CD14-positive monocyte (primary cell): ENCODE data around the gene CPN1. TPM values are rescaled to one million over a fixed set of nuclear protein-coding genes. Genes with fewer than 3 reads are reported as not detected.
"Not testable (repeated sequence)": the region's sequence is repeated elsewhere in the genome, so short reads cannot be mapped to it uniquely, and the experiment has no call there.

Experiments
- DNase-seq, 3 donors: peaks; one replicate each; pipeline ENCODE4 v3.0.0-alpha.2; 2011 to 2022
- H2AFZ ChIP-seq: 2 replicates; pipeline ENCODE4 v1.6.0; 2012; ENCODE audit warnings: mild to moderate bottlenecking, low read depth, low read length, inconsistent platforms; ENCODE audit not compliant: insufficient read depth, poor library complexity, severe bottlenecking
- H3K27ac ChIP-seq, 2 donors: 1 replicate in 1 of 2; 2 replicates in 1 of 2; pipeline ENCODE4 v1.5.1; 2012 to 2013; ENCODE audit warnings: low read length in 2 of 2, control low read depth in 1 of 2, inconsistent platforms in 1 of 2, low read depth in 1 of 2, mild to moderate bottlenecking in 1 of 2
- H3K27me3 ChIP-seq, 2 donors: one replicate each; pipeline versions ENCODE4 v1.6.0 to v1.6.1; 2011 to 2013; ENCODE audit warnings: low read length in 2 of 2; ENCODE audit not compliant: control insufficient read depth in 2 of 2, insufficient read depth in 2 of 2
- H3K36me3 ChIP-seq, 2 donors: replicated peaks in 1 of 2; 1 replicate in 1 of 2; 2 replicates in 1 of 2; pipeline versions ENCODE4 v1.5.1 to v1.6.1; 2012 to 2013; ENCODE audit warnings: low read length in 2 of 2, control low read depth in 1 of 2, inconsistent platforms in 1 of 2, mild to moderate bottlenecking in 1 of 2; ENCODE audit not compliant: insufficient read depth in 2 of 2, control insufficient read depth in 1 of 2
- H3K4me1 ChIP-seq, 2 donors: 1 replicate in 1 of 2; 2 replicates in 1 of 2; pipeline versions ENCODE4 v1.5.1 to v1.6.1; 2012 to 2013; ENCODE audit warnings: low read length in 2 of 2, control low read depth in 1 of 2, inconsistent platforms in 1 of 2, mild to moderate bottlenecking in 1 of 2, moderate library complexity in 1 of 2; ENCODE audit not compliant: insufficient read depth in 2 of 2, control insufficient read depth in 1 of 2
- H3K4me2 ChIP-seq: replicated peaks from 2 replicates; pipeline ENCODE3; 2012; ENCODE audit warnings: low read length, moderate library complexity, mild to moderate bottlenecking; ENCODE audit not compliant: poor library complexity, severe bottlenecking; ENCODE audit errors: extremely low read depth
- H3K4me3 ChIP-seq, 3 experiments: fragments of 200-600 bp in 1 of 3; sonication (generic) in 1 of 3; replicated peaks in 1 of 3; 1 replicate in 2 of 3; 2 replicates in 1 of 3; pipeline ENCODE4 v1.5.1; 2011 to 2013; ENCODE audit warnings: low read length in 3 of 3, mild to moderate bottlenecking in 3 of 3, control low read depth in 2 of 3, low read depth in 2 of 3, inconsistent platforms in 1 of 3, moderate library complexity in 1 of 3
- H3K79me2 ChIP-seq: 2 replicates; pipeline ENCODE4 v1.6.0; 2012; ENCODE audit warnings: mild to moderate bottlenecking, control low read depth, inconsistent platforms, low read length, moderate library complexity; ENCODE audit not compliant: insufficient read depth
- H3K9ac ChIP-seq: 2 replicates; pipeline ENCODE4 v1.6.0; 2017; ENCODE audit warnings: low read length, mild to moderate bottlenecking; ENCODE audit not compliant: insufficient read depth, poor library complexity, severe bottlenecking
- H3K9me3 ChIP-seq, 2 donors: replicated peaks in 1 of 2; 1 replicate in 1 of 2; 2 replicates in 1 of 2; pipeline versions ENCODE4 v1.5.1 to v1.6.1; 2012 to 2013; ENCODE audit warnings: low read length in 2 of 2, control low read depth in 1 of 2; ENCODE audit not compliant: control insufficient read depth in 1 of 2, insufficient read depth in 1 of 2
- H4K20me1 ChIP-seq: 2 replicates; pipeline ENCODE4 v1.6.0; 2012; ENCODE audit warnings: mild to moderate bottlenecking, low read length, control low read depth, moderate library complexity; ENCODE audit not compliant: insufficient read depth
- H3K27ac Mint-ChIP-seq, 7 donors: one replicate each; pipeline ENCODE4 v1.8.0; 2020; ENCODE audit warnings: mild to moderate bottlenecking in 7 of 7, mixed read lengths in 7 of 7, moderate library complexity in 6 of 7, inconsistent platforms in 2 of 7
- H3K27me3 Mint-ChIP-seq, 3 donors: one replicate each; pipeline ENCODE4 v1.8.0; 2021 to 2022; ENCODE audit warnings: low read depth in 3 of 3, mild to moderate bottlenecking in 3 of 3, mixed read lengths in 3 of 3, moderate library complexity in 3 of 3, inconsistent platforms in 1 of 3
- H3K36me3 Mint-ChIP-seq, 2 donors: one replicate each; pipeline ENCODE4 v1.8.0; 2020; ENCODE audit warnings: mixed read lengths in 2 of 2, inconsistent platforms in 1 of 2, mild to moderate bottlenecking in 1 of 2
- H3K4me1 Mint-ChIP-seq: one replicate; pipeline ENCODE4 v1.8.0; 2020; ENCODE audit warnings: mild to moderate bottlenecking, mixed read lengths
- H3K4me3 Mint-ChIP-seq, 2 donors: one replicate each; pipeline ENCODE4 v1.8.0; 2020; ENCODE audit warnings: mild to moderate bottlenecking in 2 of 2, mixed read lengths in 2 of 2, moderate library complexity in 1 of 2
- H3K9me3 Mint-ChIP-seq, 7 donors: one replicate each; pipeline ENCODE4 v1.8.0; 2020 to 2022; ENCODE audit warnings: mixed read lengths in 7 of 7, mild to moderate bottlenecking in 6 of 7, moderate library complexity in 6 of 7, inconsistent platforms in 2 of 7
- CTCF ChIP-seq: fragments of 200-600 bp; IDR thresholded peaks from one replicate; pipeline ENCODE4 v1.8.0; 2022; ENCODE audit warnings: antibody characterized with exemption, mild to moderate bottlenecking
- WGBS: methylation state at CpG from one replicate; pipeline ENCODE4 v1.1.5; 2013; ENCODE audit warnings: missing lambda C conversion rate; ENCODE audit not compliant: insufficient coverage; 5-methylcytosine and 5-hydroxymethylcytosine counted together
- intact Hi-C, 2 donors: fragments of 100-400 bp; cut with micrococcal nuclease; formaldehyde crosslinking; loops; one replicate each; pipeline versions ENCODE4 v1.15.0 to v1.15.1; 2023
- polyA plus RNA-seq, 3 donors: library from polyadenylated mRNA; depleted of rRNA in 1 of 3; unstranded in 2 of 3; stranded (reverse) in 1 of 3; fragments of 300-500 nt in 2 of 3; fragments of >200 nt in 1 of 3; fragmentation: Illumina TruSeq in 2 of 3; gene quantifications; 1 replicate in 2 of 3; 2 replicates in 1 of 3; pipeline ENCODE4 v1.2.3, GENCODE V29; 2012 to 2021

Gene CPN1
- polyA plus RNA-seq, 3 donors, result not detected

- Histone ChIP-seq H3K9me3 (no peaks in the 10 kb centered on the region), H3K4me2 (no peak overlapping the region), H3K9ac (no peak overlapping the region), H4K20me1 (no peaks in the 10 kb centered on the region), H3K27ac (no peak overlapping the region), H2AFZ (no peak overlapping the region), H3K79me2 (no peaks in the 10 kb centered on the region), H3K27me3 (peaks cover 0 to 4% of the 10 kb centered on the region in 2 donors), H3K4me1 (peaks cover 5 to 6% of the 10 kb centered on the region in 2 donors), H3K36me3 (no peaks in the 10 kb centered on the region), H3K4me3 (no peak overlapping the region)
- Mint-ChIP-seq H3K9me3 (peaks cover 0 to 4% (median 0%) of the 10 kb centered on the region in 7 donors), H3K4me1 (peaks cover 8% of the 10 kb centered on the region), H3K36me3 (no peaks in the 10 kb centered on the region), H3K27ac (no peak overlapping the region), H3K4me3 (no peak overlapping the region), H3K27me3 (peaks cover 8 to 30% (median 14%) of the 10 kb centered on the region in 3 donors)
- TF ChIP-seq CTCF, result no peak
- WGBS, result 92% methylated on average over 5 of the region's 5 CpGs
- DNase-seq, result no peak
- intact Hi-C loops, result loop anchor here in 1 of 2 donors (5.0 kb wide), 1 partner anchor 37 kb away; no protein-coding TSS in a partner anchor
Observed at GRCh38 chr10:100014071-100014762, 67.5 kb downstream of the CPN1 start.

DNA sequence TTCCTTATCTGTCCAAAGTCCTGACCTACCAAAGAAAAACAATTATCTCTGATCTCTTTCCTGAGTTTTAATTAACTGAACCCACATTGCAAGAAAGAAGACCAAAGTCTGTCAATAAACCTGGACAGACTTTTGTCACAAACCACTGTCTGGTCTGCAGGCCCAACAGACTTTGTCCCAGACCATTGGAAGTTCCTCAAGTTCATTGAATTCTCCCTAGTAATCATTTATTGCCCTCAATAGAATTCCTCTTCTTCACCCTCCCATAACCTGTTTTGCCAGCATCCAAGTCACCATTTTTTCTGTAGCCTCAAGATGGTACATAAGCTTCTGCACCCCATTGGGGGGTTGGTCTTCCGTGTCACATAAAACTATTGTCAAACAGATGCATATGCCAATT lies 68.0 kb downstream of the CPN1 start:
- H3K27me3 ChIP-seq, result no peaks in the 10 kb centered on the region
- H3K4me1 ChIP-seq, result peaks cover 10 to 11% of the 10 kb centered on the region in 2 donors
- no peak overlapping the region for H3K4me3 Mint-ChIP-seq
- TF ChIP-seq CTCF, result no peak
- no peak overlapping the region for H3K4me2 ChIP-seq
- no peak overlapping the region for H3K9ac ChIP-seq
- no peaks in the 10 kb centered on the region for H3K9me3 ChIP-seq
- no peak overlapping the region for H3K27ac ChIP-seq
- H3K36me3 ChIP-seq, result no peaks in the 10 kb centered on the region
- intact Hi-C loops, result loop anchor here in 1 of 2 donors (5.0 kb wide), 1 partner anchor 36 kb away; no protein-coding TSS in a partner anchor
- H3K4me1 Mint-ChIP-seq, result peaks cover 14% of the 10 kb centered on the region
- no peak overlapping the region for H3K4me3 ChIP-seq
- H3K27me3 Mint-ChIP-seq, result peaks cover 8 to 28% (median 14%) of the 10 kb centered on the region in 3 donors
- no peaks in the 10 kb centered on the region for H4K20me1 ChIP-seq
- H3K36me3 Mint-ChIP-seq, result no peaks in the 10 kb centered on the region
- DNase-seq, result no peak
- no peak overlapping the region for H3K27ac Mint-ChIP-seq
- 100% methylated on average over 1 of the region's 1 CpG for WGBS
- H2AFZ ChIP-seq, result no peak overlapping the region
- H3K9me3 Mint-ChIP-seq, result peaks cover 0 to 4% (median 0%) of the 10 kb centered on the region in 7 donors
- peaks cover 4% of the 10 kb centered on the region for H3K79me2 ChIP-seq

GRCh38 chr10:100011906-100012305 lies 69.8 kb downstream of the CPN1 start:
- not testable (repeated sequence) for H3K27ac Mint-ChIP-seq, H3K4me2 ChIP-seq, H4K20me1 ChIP-seq, H3K9me3 ChIP-seq, H3K9ac ChIP-seq, H3K9me3 Mint-ChIP-seq, H3K36me3 Mint-ChIP-seq, DNase-seq, H3K4me3 ChIP-seq, H3K36me3 ChIP-seq, H2AFZ ChIP-seq, H3K27me3 ChIP-seq, H3K27ac ChIP-seq
- Mint-ChIP-seq H3K4me1 (peaks cover 29% of the 10 kb centered on the region), H3K27me3 (peaks cover 8 to 24% (median 18%) of the 10 kb centered on the region in 3 donors), H3K4me3 (peak overlapping the region in 1 of 2 donors; percentile 17)
- H3K4me1 ChIP-seq, result peaks cover 15 to 24% of the 10 kb centered on the region in 2 donors
- H3K79me2 ChIP-seq, result peaks cover 21% of the 10 kb centered on the region
- intact Hi-C loops, result loop anchor here in 1 of 2 donors (5.0 kb wide), 1 partner anchor 35 kb away; no protein-coding TSS in a partner anchor
- 96% methylated on average over 17 of the region's 20 CpGs for WGBS
